Kasumi-1 (cell line): Measurements from ENCODE around the gene NRL.

Source experiments
- DNase-seq, 2 experiments: peaks; one replicate each; lab custom pipeline; 2025; lab: John Stamatoyannopoulos, UW

The NRL gene

GRCh38 chr14:24065408-24065807, 49.3 kb downstream of the NRL start:
- no peak for DNase-seq

- no peak for DNase-seq
Measured at GRCh38 chr14:24064856-24065255, 49.9 kb downstream of the NRL start.

DNA sequence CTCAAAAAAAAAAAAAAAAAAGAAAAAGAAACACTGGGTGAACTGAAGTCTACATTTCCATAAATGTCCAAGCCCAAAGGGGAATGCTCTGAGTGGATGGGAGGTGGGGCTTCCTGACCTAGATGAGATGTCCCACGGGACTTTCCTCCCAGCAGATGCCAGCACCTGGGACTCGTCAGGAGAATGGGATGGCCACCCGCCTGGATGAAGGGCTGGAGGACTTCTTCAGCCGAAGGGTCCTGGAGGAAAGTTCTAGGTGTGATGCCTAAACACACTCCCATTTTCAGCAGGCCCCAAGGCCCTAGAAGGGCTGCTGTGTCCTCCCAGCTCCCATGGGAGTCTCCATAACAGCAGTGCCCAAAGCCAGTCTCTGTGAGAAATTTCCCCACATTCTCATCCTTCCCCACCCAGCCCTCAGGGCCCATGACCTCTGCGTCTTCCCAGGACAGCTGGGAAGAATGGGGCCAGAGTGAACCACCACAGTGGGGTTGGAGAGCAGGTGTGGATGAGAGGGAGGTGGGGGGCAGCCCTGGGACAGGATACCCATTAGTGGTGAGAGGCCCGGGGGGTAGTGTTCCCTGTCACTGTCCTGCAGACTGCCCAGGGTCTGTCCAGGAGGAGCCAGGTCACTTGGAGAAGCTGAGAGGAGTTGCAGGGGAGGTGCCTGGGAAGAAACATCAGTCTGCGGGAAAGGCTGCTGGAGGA, 50.5 kb downstream of the NRL start:
- no peak for DNase-seq

- no peak for DNase-seq
Measured at GRCh38 chr14:24063263-24063836, 51.4 kb downstream of the NRL start.

- no peak for DNase-seq
Measured at GRCh38 chr14:24062216-24062980, 52.4 kb downstream of the NRL start.

GRCh38 chr14:24060984-24061913, 53.5 kb downstream of the NRL start:
- no peak for DNase-seq

GRCh38 chr14:24060443-24060842, 54.3 kb downstream of the NRL start:
- no peak for DNase-seq

GRCh38 chr14:24059841-24060388, 54.8 kb downstream of the NRL start:
- DNase-seq, result no peak

DNA sequence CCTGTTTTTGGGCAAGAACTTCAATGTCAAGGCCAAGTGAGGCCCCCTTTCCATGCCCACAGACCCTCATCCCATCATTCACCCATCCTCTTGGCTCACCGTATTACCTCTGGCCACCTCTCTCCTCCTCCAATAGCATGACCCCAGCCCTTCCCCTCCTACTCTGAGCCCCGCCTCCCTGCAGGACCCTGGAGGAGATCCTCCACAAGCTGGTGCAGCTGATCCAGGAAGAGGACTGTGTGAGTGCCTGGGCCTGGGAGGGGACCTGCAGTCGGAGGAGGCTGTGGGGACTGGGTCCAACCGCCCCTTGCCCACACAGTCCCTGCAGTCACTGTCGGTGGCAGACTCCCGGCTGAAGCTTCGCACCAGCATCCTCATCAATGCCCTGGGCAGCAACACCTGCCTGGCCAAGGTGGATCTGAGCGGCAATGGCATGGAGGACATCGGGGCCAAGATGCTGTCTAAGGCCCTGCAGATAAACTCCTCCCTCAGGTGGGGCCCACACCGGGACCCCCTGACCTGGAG, 55.7 kb downstream of the NRL start:
- no peak for DNase-seq

GRCh38 chr14:24058260-24058950, 56.3 kb downstream of the NRL start:
- DNase-seq, result peak; percentile 77 to 82

- no peak for DNase-seq
Measured at GRCh38 chr14:24057867-24058259, 56.9 kb downstream of the NRL start.

GRCh38 chr14:24057271-24057670, 57.5 kb downstream of the NRL start:
- no peak for DNase-seq

DNA sequence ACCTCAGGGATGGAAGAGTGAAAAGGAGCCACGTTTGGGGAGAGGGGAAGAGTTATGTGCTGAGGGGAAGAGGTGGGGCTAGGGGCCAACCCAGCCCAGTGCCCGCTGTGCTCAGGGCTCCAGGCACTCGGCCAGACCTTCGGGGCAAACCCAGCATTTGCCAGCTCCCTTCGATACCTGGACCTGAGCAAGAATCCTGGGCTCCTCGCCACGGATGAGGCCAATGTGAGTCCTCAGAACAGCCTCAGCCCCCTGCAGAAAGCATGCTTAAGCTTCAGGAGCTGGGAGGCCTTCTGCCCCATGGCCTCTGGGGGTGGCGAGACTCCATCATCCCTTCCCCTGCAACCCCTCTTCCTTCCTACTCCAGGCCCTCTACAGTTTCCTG, 58.0 kb downstream of the NRL start:
- DNase-seq, result no peak

DNA sequence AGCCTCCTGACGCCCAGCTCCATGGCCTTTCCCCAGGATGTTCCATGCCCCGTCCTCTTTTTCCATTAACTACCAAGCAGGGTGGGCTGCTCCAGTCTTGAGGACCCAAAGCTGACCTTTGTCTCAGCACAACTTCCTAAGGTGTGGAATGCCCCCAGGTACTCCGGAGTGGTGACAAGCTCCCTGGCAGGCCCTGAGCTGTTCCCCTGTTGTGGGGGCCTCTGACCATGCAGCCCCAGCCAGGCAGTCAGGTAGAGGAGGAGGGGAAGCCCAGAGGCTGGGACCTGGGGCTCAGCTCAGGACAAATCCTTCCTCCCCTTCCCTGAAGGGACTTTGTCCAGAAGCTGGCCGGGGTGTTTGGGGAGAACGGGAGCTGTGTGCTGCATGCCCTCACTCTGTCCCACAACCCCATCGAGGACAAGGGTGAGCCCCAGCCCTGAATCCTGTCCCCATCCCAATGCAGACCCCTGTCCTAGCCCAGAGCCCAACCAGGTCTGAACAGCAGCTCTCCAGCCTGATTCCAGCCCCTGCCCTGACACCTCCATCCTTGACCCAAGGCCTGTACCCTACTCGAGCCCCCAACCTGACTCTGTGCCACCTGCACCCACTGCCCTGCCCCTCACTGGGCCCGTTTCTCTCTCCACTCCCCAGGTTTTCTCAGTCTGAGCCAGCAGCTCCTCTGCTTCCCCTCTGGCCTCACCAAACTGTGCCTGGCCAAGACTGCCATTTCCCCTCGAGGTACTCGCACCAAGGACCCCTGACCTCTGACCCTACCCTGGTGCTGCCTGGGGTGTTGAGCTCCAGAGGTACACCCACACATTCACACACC, 58.6 kb downstream of the NRL start:
- DNase-seq, result no peak

DNA sequence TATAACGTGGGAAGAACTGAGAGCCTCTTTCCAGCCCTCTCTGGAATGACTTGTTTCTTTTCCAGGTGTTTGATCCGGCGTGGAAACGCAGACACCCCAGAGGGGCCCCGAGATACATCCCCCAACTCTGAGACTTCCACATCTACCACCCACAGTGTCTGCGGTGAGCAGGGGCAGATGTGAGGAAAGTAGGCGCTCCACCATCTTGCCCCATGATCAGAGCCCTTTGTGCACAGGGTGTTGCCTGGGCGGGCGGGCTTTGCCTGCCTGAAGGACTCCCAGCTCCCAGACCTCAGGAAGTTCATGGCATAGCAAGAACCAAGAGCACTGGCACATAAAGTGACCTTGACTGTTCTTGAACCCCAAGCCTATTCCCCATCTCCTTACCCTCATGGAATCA, 60.1 kb downstream of the NRL start:
- no peak for DNase-seq

DNA sequence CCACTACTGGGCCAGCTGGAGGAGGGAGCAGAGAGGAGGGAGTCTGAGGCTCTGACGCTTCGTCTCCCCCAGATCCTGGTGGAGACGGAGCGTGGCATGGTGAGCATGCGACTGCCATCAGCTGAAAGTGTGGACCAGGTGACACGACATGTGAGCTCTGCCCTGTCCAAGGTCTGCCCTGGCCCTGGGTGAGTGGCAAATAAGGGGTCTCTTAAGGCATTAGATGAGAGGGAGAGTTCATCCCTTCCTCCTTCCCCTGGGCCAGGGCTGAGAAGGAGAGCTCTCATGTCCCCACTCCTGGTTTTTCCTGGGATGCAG, 60.5 kb downstream of the NRL start:
- no peak for DNase-seq

DNA sequence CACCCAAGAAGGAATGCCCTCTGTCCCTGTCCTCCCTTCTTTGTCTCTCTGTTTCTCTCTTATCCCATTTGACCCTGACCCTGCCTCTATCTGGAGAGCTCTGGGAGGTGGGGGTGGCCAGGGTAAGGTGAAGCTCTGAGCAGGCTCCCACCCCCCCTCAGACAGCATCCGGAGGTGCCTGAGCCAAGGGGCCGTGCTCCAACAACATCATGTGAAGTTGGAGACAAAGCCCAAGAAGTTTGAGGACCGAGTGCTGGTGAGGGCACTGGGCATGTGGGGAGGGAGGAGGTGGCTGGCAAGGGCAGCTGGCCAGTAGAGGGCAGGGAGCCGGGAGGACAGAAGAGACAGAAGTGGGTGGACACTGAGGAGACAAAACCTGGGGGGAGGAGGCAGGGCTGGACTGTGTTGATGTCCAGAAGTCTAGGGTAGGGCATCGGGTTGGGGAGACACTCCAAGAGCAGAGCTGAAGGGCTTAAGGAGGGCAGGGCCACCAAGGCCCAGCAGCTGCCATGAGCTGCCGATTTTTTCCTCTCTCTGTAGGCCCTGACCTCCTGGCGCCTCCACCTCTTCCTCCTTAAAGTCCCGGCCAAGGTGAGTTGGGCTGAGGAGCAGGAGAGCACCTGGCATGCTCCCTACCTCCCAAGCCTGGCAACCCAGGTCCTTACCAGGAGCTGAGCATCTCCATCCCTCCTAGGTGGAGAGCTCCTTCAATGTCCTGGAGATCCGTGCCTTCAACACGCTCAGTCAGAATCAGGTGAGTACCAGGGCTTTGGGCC, 61.0 kb downstream of the NRL start:
- DNase-seq, result no peak

GRCh38 chr14:24052656-24053547, 61.8 kb downstream of the NRL start:
- no peak for DNase-seq
